ENCODE results near the gene ZNF580. TPM values are rescaled to one million over a fixed set of nuclear protein-coding genes. Genes with fewer than 3 reads are reported as not detected.
A peak's percentile ranks its signal among the peaks of the same experiment; 100 is the strongest.

ZNF580 gene
- total RNA-seq, 1 experiment from 2014 or later = 32.0 TPM

GRCh38 chr19:55674459-55674840 is 33.6 kb downstream of the ZNF580 start (continued):
- TF ChIP-seq, protein P1, sequence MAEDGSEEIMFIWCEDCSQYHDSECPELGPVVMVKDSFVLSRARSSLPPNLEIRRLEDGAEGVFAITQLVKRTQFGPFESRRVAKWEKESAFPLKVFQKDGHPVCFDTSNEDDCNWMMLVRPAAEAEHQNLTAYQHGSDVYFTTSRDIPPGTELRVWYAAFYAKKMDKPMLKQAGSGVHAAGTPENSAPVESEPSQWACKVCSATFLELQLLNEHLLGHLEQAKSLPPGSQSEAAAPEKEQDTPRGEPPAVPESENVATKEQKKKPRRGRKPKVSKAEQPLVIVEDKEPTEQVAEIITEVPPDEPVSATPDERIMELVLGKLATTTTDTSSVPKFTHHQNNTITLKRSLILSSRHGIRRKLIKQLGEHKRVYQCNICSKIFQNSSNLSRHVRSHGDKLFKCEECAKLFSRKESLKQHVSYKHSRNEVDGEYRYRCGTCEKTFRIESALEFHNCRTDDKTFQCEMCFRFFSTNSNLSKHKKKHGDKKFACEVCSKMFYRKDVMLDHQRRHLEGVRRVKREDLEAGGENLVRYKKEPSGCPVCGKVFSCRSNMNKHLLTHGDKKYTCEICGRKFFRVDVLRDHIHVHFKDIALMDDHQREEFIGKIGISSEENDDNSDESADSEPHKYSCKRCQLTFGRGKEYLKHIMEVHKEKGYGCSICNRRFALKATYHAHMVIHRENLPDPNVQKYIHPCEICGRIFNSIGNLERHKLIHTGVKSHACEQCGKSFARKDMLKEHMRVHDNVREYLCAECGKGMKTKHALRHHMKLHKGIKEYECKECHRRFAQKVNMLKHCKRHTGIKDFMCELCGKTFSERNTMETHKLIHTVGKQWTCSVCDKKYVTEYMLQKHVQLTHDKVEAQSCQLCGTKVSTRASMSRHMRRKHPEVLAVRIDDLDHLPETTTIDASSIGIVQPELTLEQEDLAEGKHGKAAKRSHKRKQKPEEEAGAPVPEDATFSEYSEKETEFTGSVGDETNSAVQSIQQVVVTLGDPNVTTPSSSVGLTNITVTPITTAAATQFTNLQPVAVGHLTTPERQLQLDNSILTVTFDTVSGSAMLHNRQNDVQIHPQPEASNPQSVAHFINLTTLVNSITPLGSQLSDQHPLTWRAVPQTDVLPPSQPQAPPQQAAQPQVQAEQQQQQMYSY (CRISPR knock-in tag; IDR thresholded peaks at IDR 0.05) = no peak
- TF ChIP-seq GABPB1 (CRISPR knock-in tag; IDR thresholded peaks at IDR 0.05) = no peak
- TF ChIP-seq E2F1 (CRISPR knock-in tag; IDR thresholded peaks at IDR 0.05) = no peak

- DNase-seq (ENCODE audit: low spot score) (peak; percentile 97), ATAC-seq (peak; percentile 72)
- H3K36me3 Mint-ChIP-seq = peaks cover 41% of the 10 kb centered on the region
- H3K27ac Mint-ChIP-seq = peak within 1 kb of the TSS; percentile 95
- no peaks in the 10 kb centered on the region for H3K9me3 Mint-ChIP-seq
- ChIA-PET CTCF (interaction anchor here (0.9 to 1.6 kb wide), 2 partner anchors 21 to 22 kb away, joined by 5 to 8 read pairs; partner anchors contain the start of gene U2AF2), POLR2A (no interaction called here)
- peaks cover 47% of the 10 kb centered on the region for H3K4me1 Mint-ChIP-seq
- no peaks in the 10 kb centered on the region for H3K27me3 Mint-ChIP-seq (ENCODE audit: low read depth)
- peak within 1 kb of the TSS; percentile 98 for H3K4me3 Mint-ChIP-seq
- no peak for TF ChIP-seq RORB (CRISPR knock-in tag; IDR thresholded peaks at IDR 0.05)
- TF ChIP-seq ZNF263 (CRISPR knock-in tag; IDR thresholded peaks at IDR 0.05; ENCODE audit: low read depth) = no peak
- TF ChIP-seq NFATC4 (CRISPR knock-in tag; IDR thresholded peaks at IDR 0.05) = no peak
- no peak for TF ChIP-seq SOX15 (CRISPR knock-in tag; IDR thresholded peaks at IDR 0.05)
- no peak for TF ChIP-seq SMAD4 (CRISPR knock-in tag; IDR thresholded peaks at IDR 0.05)
- no peak for TF ChIP-seq ZNF138 (CRISPR knock-in tag; conservative IDR thresholded peaks at IDR 0.05)
- TF ChIP-seq E2F1 (CRISPR knock-in tag; IDR thresholded peaks at IDR 0.05) = no peak
- TF ChIP-seq CDX4 (CRISPR knock-in tag; IDR thresholded peaks at IDR 0.05; ENCODE audit: borderline replicate concordance) = no peak; the same call in 1 of the 2 replicates
- no peak for TF ChIP-seq ZNF532 (CRISPR knock-in tag; IDR thresholded peaks at IDR 0.05; ENCODE audit: borderline replicate concordance)
- no peak for TF ChIP-seq ZNF121 (CRISPR knock-in tag; IDR thresholded peaks at IDR 0.05)
- no peak for TF ChIP-seq NFYB (CRISPR knock-in tag; conservative IDR thresholded peaks at IDR 0.05; ENCODE audit: low read depth)
- TF ChIP-seq ESRRA (CRISPR knock-in tag; IDR thresholded peaks at IDR 0.05; ENCODE audit: borderline replicate concordance) = peak; percentile 79; the same call in 1 of the 2 replicates
- TF ChIP-seq MXD4 (CRISPR knock-in tag; IDR thresholded peaks at IDR 0.05; ENCODE audit: borderline replicate concordance) = no peak
- TF ChIP-seq TCF7 (CRISPR knock-in tag; IDR thresholded peaks at IDR 0.05; ENCODE audit: low read depth) = no peak
- TF ChIP-seq, protein P2, sequence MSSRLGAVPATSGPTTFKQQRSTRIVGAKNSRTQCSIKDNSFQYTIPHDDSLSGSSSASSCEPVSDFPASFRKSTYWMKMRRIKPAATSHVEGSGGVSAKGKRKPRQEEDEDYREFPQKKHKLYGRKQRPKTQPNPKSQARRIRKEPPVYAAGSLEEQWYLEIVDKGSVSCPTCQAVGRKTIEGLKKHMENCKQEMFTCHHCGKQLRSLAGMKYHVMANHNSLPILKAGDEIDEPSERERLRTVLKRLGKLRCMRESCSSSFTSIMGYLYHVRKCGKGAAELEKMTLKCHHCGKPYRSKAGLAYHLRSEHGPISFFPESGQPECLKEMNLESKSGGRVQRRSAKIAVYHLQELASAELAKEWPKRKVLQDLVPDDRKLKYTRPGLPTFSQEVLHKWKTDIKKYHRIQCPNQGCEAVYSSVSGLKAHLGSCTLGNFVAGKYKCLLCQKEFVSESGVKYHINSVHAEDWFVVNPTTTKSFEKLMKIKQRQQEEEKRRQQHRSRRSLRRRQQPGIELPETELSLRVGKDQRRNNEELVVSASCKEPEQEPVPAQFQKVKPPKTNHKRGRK (CRISPR knock-in tag; IDR thresholded peaks at IDR 0.05; ENCODE audit: borderline replicate concordance) = no peak
- peak; percentile 89 for TF ChIP-seq SP1 (CRISPR knock-in tag; conservative IDR thresholded peaks at IDR 0.05)
- TF ChIP-seq NR1H2 (CRISPR knock-in tag; IDR thresholded peaks at IDR 0.05) = no peak
- peak; percentile 46; the same call in 1 of the 2 replicates for TF ChIP-seq TEAD1 (CRISPR knock-in tag; IDR thresholded peaks at IDR 0.05)
- no peak for TF ChIP-seq TP53 (CRISPR knock-in tag; IDR thresholded peaks at IDR 0.05)
Observed at GRCh38 chr19:55674841-55675660, 34.2 kb downstream of the ZNF580 start, which contains the start of gene EPN1. EPN1 (plus strand) TSS chr19:55675226; CDS start chr19:55678628, 3,402 bp downstream.

Measured in WTC11 (cell line).